HUES64 (cell line): Measurements from ENCODE around the gene CBFA2T2.
"Not testable (repeated sequence)": the region's sequence is repeated elsewhere in the genome, so short reads cannot be mapped to it uniquely, and the experiment has no call there.

Source experiments
- H3K27ac ChIP-seq: 2 replicates; pipeline ENCODE4 v1.7.0; 2013; ENCODE audit warnings: low read depth, low read length, inconsistent platforms
- H3K27me3 ChIP-seq: 2 replicates; pipeline ENCODE4 v1.6.1; 2013; ENCODE audit warnings: mild to moderate bottlenecking, low read length; ENCODE audit not compliant: insufficient read depth
- H3K36me3 ChIP-seq: 2 replicates; pipeline ENCODE4 v1.6.1; 2013; ENCODE audit warnings: mild to moderate bottlenecking, low read length; ENCODE audit not compliant: insufficient read depth
- H3K4me1 ChIP-seq: 2 replicates; pipeline ENCODE4 v1.6.1; 2013; ENCODE audit warnings: mild to moderate bottlenecking, low read length, moderate library complexity; ENCODE audit not compliant: insufficient read depth
- H3K4me3 ChIP-seq: 2 replicates; pipeline ENCODE4 v1.5.1; 2013; ENCODE audit warnings: mild to moderate bottlenecking, low read length, moderate library complexity
- H3K9ac ChIP-seq: 2 replicates; pipeline ENCODE4 v1.6.1; 2013; ENCODE audit warnings: mild to moderate bottlenecking, low read depth, low read length
- H3K9me3 ChIP-seq: 2 replicates; pipeline ENCODE4 v1.6.1; 2013; ENCODE audit warnings: low read depth, low read length; ENCODE audit not compliant: insufficient read depth
- WGBS: fragments of 150-250, 120-280 bp; methylation state at CpG from one replicate; pipeline ENCODE4 v1.1.7; 2013; ENCODE audit warnings: missing lambda C conversion rate; 5-methylcytosine and 5-hydroxymethylcytosine counted together

The CBFA2T2 gene

DNA sequence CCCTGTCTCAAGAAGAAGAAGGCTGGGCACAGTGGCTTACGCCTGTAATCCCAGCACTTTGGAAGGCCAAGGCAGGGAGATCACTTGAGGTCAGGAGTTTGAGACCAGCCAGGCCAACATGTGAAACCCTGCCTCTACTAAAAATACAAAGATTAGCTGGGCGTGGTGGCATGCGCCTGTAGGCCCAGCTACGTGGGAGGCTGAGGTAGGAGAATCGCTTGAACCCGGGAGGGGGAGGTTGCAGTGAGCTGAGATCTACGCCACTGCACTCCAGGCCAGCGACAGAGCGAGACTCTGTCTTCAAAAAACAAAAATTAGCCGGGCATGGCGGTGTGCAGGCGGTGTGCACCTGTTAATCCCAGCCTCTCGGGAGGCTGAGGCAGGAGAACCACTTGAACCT lies 22.0 kb downstream of the CBFA2T2 start:
- not testable (repeated sequence) for H3K9me3 ChIP-seq, H3K27ac ChIP-seq, H3K27me3 ChIP-seq, H3K4me3 ChIP-seq, H3K9ac ChIP-seq, H3K36me3 ChIP-seq, H3K4me1 ChIP-seq
- 96% methylated on average over 13 of the region's 13 CpGs for WGBS

DNA sequence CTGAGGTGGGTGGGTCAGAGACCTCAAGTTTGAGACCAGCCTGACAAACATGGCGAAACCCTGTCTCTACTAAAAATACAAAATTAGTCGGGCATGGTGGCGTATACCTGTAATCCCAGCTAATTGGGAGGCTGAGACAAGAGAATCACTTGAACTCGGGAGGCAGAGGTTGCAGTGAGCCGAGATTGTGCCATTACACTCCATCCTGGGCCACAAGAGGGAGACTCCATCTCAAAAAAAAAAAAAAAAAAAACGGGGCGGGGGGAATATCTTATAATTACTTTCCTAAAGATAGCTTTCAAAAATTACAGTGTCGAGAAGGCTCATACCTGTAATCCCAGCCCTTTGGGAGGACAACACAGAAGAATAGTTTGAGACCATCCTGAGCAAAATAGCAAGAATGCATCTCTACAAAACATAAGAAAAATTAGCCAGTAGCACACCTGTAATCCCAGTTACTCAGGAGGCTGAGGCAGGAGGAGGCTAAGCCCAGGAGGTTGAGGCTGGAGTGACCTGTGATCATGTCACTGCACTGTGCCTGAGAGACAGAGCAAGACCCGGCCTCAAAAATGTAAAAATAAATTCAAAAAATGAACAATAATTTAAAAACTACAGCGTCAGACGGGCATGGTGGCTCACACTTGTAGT lies 25.8 kb downstream of the CBFA2T2 start:
- H3K36me3 ChIP-seq = no peaks in the 10 kb centered on the region
- H3K9me3 ChIP-seq = no peaks in the 10 kb centered on the region
- H3K27me3 ChIP-seq = no peaks in the 10 kb centered on the region
- H3K9ac ChIP-seq = no peak overlapping the region
- peaks cover 8% of the 10 kb centered on the region; the same call in 1 of the 2 replicates for H3K4me1 ChIP-seq
- no peak overlapping the region for H3K4me3 ChIP-seq
- WGBS = 82% methylated on average over 11 of the region's 11 CpGs
- no peak overlapping the region for H3K27ac ChIP-seq

GRCh38 chr20:33516882-33517281 lies 27.0 kb downstream of the CBFA2T2 start:
- no peaks in the 10 kb centered on the region for H3K9me3 ChIP-seq
- no peak overlapping the region for H3K4me3 ChIP-seq
- H3K36me3 ChIP-seq = no peaks in the 10 kb centered on the region
- 0 out of 2 replicates have a peak overlapping the region, but pooled peaks have one; percentile 41 for H3K27ac ChIP-seq
- WGBS = 92% methylated on average over 1 of the region's 1 CpG
- no peak overlapping the region for H3K9ac ChIP-seq
- H3K27me3 ChIP-seq = no peaks in the 10 kb centered on the region
- peaks cover 8% of the 10 kb centered on the region for H3K4me1 ChIP-seq

- H3K27me3 ChIP-seq = no peaks in the 10 kb centered on the region
- H3K9me3 ChIP-seq = no peaks in the 10 kb centered on the region
- no peak overlapping the region for H3K4me3 ChIP-seq
- peaks cover 8% of the 10 kb centered on the region for H3K4me1 ChIP-seq
- no peaks in the 10 kb centered on the region for H3K36me3 ChIP-seq
- no peak overlapping the region for H3K9ac ChIP-seq
- no peak overlapping the region for H3K27ac ChIP-seq
- whole genome bisulfite sequencing = 76% methylated on average over 5 of the region's 5 CpGs
Measured at GRCh38 chr20:33518071-33518470, 28.2 kb downstream of the CBFA2T2 start.

DNA sequence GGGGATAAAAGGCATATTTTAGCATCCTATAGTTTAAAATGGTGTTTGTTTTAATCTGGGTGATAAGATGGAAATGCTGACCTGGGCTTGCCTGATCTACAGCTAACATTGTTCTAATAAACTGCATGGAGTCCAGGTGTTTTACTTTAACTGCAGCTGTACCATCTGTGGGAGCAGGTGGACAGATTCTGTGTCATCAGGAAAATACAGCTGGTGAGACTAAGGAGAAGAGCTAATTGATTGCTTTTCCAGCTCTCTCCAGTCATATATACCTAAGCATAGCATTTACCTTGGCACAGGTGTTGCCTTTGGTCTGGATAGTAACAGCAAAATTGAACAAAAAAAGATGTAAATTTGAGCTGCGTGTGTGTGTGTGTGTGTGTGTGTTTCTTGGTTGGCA lies 31.6 kb downstream of the CBFA2T2 start:
- Histone ChIP-seq H3K36me3 (no peaks in the 10 kb centered on the region; the same call in 1 of the 2 replicates), H3K4me3 (no peak overlapping the region), H3K27ac (no peak overlapping the region), H3K9ac (no peak overlapping the region), H3K9me3 (no peaks in the 10 kb centered on the region), H3K27me3 (no peaks in the 10 kb centered on the region), H3K4me1 (peaks cover 8% of the 10 kb centered on the region)
- 84% methylated on average over 1 of the region's 1 CpG for WGBS

- H3K36me3 ChIP-seq = no peaks in the 10 kb centered on the region; the same call in 1 of the 2 replicates
- H3K9me3 ChIP-seq = no peaks in the 10 kb centered on the region
- no peak overlapping the region for H3K27ac ChIP-seq
- WGBS = 86% methylated on average over 3 of the region's 3 CpGs
- H3K27me3 ChIP-seq = no peaks in the 10 kb centered on the region
- H3K9ac ChIP-seq = no peak overlapping the region
- no peak overlapping the region for H3K4me3 ChIP-seq
- peaks cover 4% of the 10 kb centered on the region; the same call in 1 of the 2 replicates for H3K4me1 ChIP-seq
Measured at GRCh38 chr20:33522256-33522820, 32.4 kb downstream of the CBFA2T2 start.

DNA sequence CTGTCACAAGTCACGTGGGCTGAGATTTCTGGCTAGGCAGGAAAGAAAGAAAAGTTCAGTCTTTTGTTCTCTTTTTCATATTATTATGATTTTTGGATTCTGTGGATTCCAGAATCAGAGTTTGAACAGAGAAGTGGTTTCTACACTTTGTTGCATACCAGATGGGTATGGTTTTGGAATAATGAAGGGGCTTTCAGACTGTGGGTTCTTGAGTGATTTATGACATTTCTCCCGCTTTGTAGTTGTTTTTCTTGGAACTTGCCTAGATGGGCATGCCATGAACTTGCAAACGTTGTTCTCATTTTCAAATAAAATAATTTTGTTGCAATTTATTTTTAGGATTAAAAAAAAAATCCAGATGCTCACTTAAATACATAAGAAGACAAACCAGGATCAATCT lies 34.4 kb downstream of the CBFA2T2 start:
- no peak overlapping the region for H3K4me3 ChIP-seq
- H3K4me1 ChIP-seq = no peaks in the 10 kb centered on the region; the same call in 1 of the 2 replicates
- no peak overlapping the region for H3K9ac ChIP-seq
- no peaks in the 10 kb centered on the region for H3K27me3 ChIP-seq
- no peaks in the 10 kb centered on the region; the same call in 1 of the 2 replicates for H3K36me3 ChIP-seq
- H3K9me3 ChIP-seq = no peaks in the 10 kb centered on the region
- no peak overlapping the region for H3K27ac ChIP-seq
- 100% methylated on average over 2 of the region's 3 CpGs for WGBS

DNA sequence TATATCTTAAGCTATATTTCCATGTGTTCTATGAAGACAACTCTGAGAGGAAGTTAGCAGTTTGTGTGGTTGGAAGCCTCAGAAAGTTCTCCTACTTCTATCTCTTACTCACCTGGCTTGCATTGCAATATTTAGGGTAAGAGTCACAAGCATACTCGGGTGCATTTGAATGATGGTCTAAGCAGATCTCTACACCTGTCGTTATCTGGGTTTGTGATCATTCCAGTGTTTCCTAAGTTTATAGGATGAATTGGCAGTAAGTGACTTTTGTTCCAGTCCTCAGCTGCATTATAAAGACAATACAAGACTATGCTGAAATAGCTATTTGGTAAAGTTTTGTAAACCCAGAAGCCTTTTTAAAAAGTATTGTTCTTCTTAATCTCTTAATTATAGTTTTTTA lies 36.9 kb downstream of the CBFA2T2 start:
- Histone ChIP-seq H3K36me3 (no peaks in the 10 kb centered on the region; the same call in 1 of the 2 replicates), H3K27me3 (no peaks in the 10 kb centered on the region), H3K27ac (no peak overlapping the region), H3K4me3 (no peak overlapping the region), H3K9me3 (no peaks in the 10 kb centered on the region), H3K9ac (no peak overlapping the region), H3K4me1 (no peaks in the 10 kb centered on the region; the same call in 1 of the 2 replicates)
- 93% methylated on average over 2 of the region's 2 CpGs for WGBS

GRCh38 chr20:33531047-33531877 lies 41.4 kb downstream of the CBFA2T2 start:
- WGBS = 89% methylated on average over 4 of the region's 6 CpGs
- H3K4me1 ChIP-seq = no peaks in the 10 kb centered on the region; the same call in 1 of the 2 replicates
- no peak overlapping the region for H3K4me3 ChIP-seq

DNA sequence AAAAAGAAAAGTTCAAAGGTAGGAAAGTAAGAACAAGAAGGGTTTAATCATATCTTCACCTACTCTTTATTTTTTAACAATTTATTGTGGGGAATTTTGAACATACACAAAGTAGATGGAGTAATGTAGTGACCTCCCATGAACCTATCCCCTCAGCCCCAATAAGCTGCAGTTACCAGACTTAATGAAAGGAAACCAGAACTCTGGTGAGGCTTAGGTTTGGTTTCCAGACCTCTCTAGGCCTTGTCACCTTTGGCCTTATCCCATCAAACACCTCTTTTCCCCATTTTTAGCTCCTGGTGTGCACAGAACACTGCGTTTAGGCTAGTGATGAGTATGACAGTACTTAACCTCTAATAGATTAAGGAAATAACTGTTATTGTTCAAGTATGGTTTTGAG lies 42.0 kb downstream of the CBFA2T2 start:
- no peaks in the 10 kb centered on the region for H3K9me3 ChIP-seq
- no CpG with 5 or more reads among the region's 1 CpG for WGBS
- H3K4me3 ChIP-seq = no peak overlapping the region
- no peak overlapping the region for H3K9ac ChIP-seq
- H3K27me3 ChIP-seq = no peaks in the 10 kb centered on the region
- no peak overlapping the region for H3K27ac ChIP-seq
- no peaks in the 10 kb centered on the region for H3K36me3 ChIP-seq
- no peaks in the 10 kb centered on the region; the same call in 1 of the 2 replicates for H3K4me1 ChIP-seq

More at GRCh38 chr20:33531047-33531877, 41.4 kb downstream of the CBFA2T2 start:
- no peak overlapping the region for H3K27ac ChIP-seq
- H3K27me3 ChIP-seq = no peaks in the 10 kb centered on the region
- no peaks in the 10 kb centered on the region for H3K9me3 ChIP-seq
- H3K9ac ChIP-seq = no peak overlapping the region
- H3K36me3 ChIP-seq = no peaks in the 10 kb centered on the region
